SJSA1 (cell line): ENCODE measurements around the gene TMEM163. TPM values are rescaled to one million over a fixed set of nuclear protein-coding genes. Genes with fewer than 3 reads are reported as not detected.

ENCODE experiments used
- DNase-seq, 2 experiments: peaks; one replicate each; pipeline ENCODE4 v3.0.0-alpha.2; 2015 to 2020; ENCODE audit warnings: low spot score in 2 of 2, low read depth in 1 of 2
- H3K27ac ChIP-seq: fragments of 250-450 bp; sonication (Bioruptor Pico); 2 replicates; pipeline ENCODE4 v1.5.1; 2020; ENCODE audit warnings: mild to moderate bottlenecking, moderate library complexity
- H3K27me3 ChIP-seq: fragments of 250-450 bp; sonication (Bioruptor Pico); replicated peaks from 2 replicates; pipeline ENCODE4 v1.5.1; 2020; ENCODE audit warnings: mild to moderate bottlenecking, moderate library complexity
- H3K36me3 ChIP-seq: fragments of 250-450 bp; sonication (Bioruptor Pico); 2 replicates; pipeline ENCODE4 v1.5.1; 2020; ENCODE audit warnings: mild to moderate bottlenecking
- H3K4me1 ChIP-seq: fragments of 250-450 bp; sonication (Bioruptor Pico); replicated peaks from 2 replicates; pipeline ENCODE4 v1.6.1; 2021; ENCODE audit warnings: mild to moderate bottlenecking
- H3K4me3 ChIP-seq: fragments of 250-450 bp; sonication (Bioruptor Pico); 2 replicates; pipeline ENCODE4 v1.5.1; 2020; ENCODE audit warnings: mild to moderate bottlenecking
- H3K9me3 ChIP-seq: fragments of 250-450 bp; sonication (Bioruptor Pico); replicated peaks from 2 replicates; pipeline ENCODE4 v1.5.1; 2020; ENCODE audit warnings: mild to moderate bottlenecking
- total RNA-seq: library from RNA; depleted of rRNA; stranded (reverse); fragments of >200 nt; shearing (Covaris generic); gene quantifications from 2 replicates; pipeline ENCODE4 v1.2.3, GENCODE V29; 2014; rRNA removed

Gene TMEM163
- total RNA-seq, 1 experiment from 2014 or later: not detected

GRCh38 chr2:134408386-134408785 is 310.4 kb downstream of the TMEM163 start:
- Histone ChIP-seq H3K9me3 (no peaks in the 10 kb centered on the region), H3K27me3 (no peaks in the 10 kb centered on the region), H3K27ac (peak overlapping the region; percentile 14; the same call in 1 of the 2 replicates), H3K36me3 (no peaks in the 10 kb centered on the region), H3K4me1 (peaks cover 21% of the 10 kb centered on the region), H3K4me3 (no peak overlapping the region)
- peak; percentile 47 to 51 for DNase-seq

GRCh38 chr2:134407154-134407890 is 311.5 kb downstream of the TMEM163 start:
- H3K27ac ChIP-seq: no peak overlapping the region
- H3K4me3 ChIP-seq: no peak overlapping the region
- no peaks in the 10 kb centered on the region for H3K27me3 ChIP-seq
- no peak for DNase-seq
- H3K36me3 ChIP-seq: no peaks in the 10 kb centered on the region
- peaks cover 21% of the 10 kb centered on the region for H3K4me1 ChIP-seq
- H3K9me3 ChIP-seq: no peaks in the 10 kb centered on the region

- Histone ChIP-seq H3K27me3 (no peaks in the 10 kb centered on the region), H3K4me3 (no peak overlapping the region), H3K36me3 (no peaks in the 10 kb centered on the region), H3K4me1 (peaks cover 19% of the 10 kb centered on the region), H3K27ac (no peak overlapping the region), H3K9me3 (no peaks in the 10 kb centered on the region)
- DNase-seq: no peak
These were observed 312.1 kb downstream of the TMEM163 start for GRCh38 chr2:134406736-134407135.

GRCh38 chr2:134406311-134406710 is 312.5 kb downstream of the TMEM163 start:
- Histone ChIP-seq H3K27me3 (no peaks in the 10 kb centered on the region), H3K4me3 (no peak overlapping the region), H3K9me3 (no peaks in the 10 kb centered on the region), H3K27ac (no peak overlapping the region), H3K4me1 (peaks cover 17% of the 10 kb centered on the region), H3K36me3 (no peaks in the 10 kb centered on the region)
- no peak for DNase-seq

Other genes starting within 250 kb of the TMEM163 start
- not detected in 2 replicates for gene ACMSD, start 119.6 kb upstream of the TMEM163 start, total RNA-seq
- gene CCNT2, start 199.8 kb upstream of the TMEM163 start, total RNA-seq: 13.1 and 31.9 TPM in 2 replicates